Measurements from ENCODE around the gene KCNMA1. TPM values are rescaled to one million over a fixed set of nuclear protein-coding genes. Genes with fewer than 3 reads are reported as not detected.

The KCNMA1 gene
- total RNA-seq, 1 donor from 2014 or later, result 0.39 TPM

DNA sequence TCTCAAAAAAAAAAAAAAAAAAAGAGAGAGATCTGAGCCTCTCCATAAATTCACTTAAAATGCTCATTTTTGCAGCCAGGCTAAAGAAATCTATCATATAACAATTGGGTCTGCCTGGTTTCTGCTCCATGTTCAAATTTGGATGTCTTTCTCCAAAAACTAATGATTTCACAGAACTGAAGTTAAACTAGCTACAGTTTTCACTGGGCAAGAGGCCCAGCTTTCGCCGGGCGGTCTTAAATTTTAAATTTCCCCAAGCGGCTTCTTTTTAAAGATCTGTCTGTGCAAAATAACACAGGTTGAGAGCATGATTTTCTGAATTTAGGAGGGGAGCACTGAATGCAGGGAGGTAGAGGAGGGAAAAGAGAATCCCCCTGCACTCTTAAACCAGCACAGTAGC lies 603.4 kb downstream of the KCNMA1 start:
- intact Hi-C loops (cut with micrococcal nuclease), result no loop called here

DNA sequence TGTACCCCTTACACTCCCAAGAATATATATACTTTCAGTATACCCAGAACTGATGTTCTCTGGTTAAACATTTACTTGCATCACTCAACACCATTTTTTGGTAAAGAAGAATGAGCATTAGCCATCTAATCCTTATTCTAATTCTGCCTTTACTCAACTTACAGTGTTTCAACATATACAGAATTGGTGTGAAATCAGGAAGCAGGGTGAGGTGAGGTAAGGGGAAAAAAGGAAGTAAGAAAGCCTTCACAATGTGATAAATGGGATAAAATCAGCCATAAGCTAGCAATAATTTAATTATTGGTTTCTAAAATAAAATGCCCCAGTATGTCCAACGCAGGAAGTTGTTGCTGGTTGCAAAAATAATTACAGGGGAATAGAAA lies 605.4 kb downstream of the KCNMA1 start:
- intact Hi-C loops (cut with micrococcal nuclease), result no loop called here

DNA sequence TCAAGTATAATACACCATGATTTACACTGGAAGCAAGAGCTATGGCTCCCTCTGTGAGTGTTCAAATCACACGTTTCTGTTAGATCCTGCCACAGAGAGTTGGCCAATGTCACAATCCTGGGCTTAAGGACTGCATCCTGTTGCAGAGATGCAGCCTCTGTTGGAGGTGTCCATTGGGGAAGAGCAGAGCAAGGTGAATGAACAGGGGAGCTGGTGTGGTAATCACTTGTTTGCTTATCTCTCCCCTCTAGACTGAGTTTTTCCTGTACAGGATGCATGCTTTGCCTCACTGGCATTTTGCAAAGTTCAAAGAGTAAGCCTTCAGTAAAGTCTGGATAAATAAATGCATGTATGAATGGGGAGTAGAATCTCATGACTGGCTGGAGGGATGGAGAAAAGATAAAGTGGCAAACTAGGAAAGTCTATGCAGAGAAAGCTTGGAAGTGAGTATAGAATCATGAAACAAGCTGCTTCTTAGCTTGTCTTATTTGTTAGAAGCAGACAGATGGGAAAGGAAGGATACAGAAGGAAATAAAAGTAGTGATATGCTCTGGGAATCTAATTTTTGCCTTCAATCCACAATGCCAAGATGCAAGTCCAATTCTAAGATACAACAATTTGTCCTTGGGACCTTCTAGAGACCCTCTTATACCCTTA lies 605.9 kb downstream of the KCNMA1 start:
- intact Hi-C loops (cut with micrococcal nuclease), result no loop called here

DNA sequence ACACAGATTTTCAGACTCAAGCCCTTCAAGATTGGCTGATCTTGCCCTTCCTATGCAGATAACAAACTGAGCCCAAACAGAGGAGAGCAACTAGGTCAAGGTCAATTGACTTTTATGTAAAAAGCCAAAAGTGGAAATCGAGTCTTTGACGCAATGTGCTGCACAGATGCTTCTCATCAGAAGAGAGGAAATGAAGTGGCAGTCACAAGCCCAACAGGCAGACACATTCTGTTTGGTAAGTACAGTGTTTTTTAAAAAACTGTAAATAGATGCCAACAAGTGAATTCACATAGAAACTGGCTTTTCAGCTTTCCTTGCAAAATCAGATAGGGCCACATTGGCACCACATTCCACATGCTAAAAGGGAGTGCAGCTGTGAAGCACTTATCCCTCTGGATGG lies 606.6 kb downstream of the KCNMA1 start:
- intact Hi-C loops (cut with micrococcal nuclease), result no loop called here

DNA sequence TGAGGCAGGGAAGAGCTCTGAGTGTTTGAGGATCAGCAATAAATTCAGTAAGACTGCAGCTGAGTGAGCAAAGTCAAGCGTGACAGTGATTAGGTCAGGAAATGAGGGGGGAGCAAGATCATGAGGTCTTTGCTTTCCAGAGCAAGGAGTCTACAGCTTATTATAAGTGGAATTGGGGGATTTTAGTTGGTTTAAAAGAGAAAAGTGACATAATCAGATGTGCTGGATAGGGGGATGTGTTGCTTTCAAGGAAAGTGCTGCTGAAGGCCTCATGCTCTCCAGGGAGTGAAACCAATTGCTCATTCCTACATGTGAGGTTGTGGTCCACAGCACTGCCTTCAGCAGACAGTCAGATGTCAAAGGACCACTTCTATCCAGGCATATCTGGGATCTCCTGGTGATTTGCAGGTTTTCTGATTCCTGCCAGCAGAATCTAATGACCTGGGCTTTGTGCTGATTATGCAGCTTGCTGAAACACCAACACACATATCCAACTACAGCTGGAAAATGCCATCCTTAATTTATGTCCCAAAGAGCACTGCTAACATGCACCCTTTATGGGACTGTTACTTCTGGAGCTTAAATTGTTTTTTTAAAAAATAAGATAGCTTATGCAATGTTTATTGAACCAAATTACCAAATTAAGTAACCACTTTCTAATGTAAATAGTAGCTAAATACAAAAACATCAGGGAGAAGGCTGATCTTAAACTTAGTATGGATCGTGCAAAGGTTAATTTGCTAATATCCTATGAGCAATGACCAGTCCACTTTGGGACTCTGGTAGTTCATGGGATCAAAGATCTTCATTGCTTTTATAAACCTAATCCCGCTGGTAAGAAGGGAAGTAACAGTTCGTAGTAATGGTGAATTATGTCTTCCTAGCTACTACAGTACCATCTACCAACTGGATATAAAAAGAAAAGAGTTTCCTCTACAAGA lies 607.6 kb downstream of the KCNMA1 start:
- intact Hi-C loops (cut with micrococcal nuclease), result no loop called here

DNA sequence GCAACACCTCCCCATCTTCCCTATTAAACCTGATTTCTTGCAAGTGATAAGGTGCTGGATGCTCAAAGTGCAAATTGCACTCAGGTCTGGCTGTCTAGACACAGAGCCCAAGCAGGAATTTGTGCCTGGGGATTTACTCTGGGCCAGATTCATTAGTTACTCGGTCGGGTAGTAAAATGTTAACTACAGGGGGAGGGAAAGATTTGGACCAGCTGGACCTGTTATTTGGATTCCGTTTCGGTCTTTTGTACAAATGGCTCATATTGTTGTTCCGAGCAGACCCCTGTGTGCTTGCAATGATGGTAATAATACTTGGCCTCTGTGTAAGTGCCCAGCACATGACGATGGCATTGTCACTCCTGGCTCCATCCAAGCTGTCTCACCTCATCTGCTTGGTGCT lies 609.6 kb downstream of the KCNMA1 start:
- intact Hi-C loops (cut with micrococcal nuclease), result no loop called here

DNA sequence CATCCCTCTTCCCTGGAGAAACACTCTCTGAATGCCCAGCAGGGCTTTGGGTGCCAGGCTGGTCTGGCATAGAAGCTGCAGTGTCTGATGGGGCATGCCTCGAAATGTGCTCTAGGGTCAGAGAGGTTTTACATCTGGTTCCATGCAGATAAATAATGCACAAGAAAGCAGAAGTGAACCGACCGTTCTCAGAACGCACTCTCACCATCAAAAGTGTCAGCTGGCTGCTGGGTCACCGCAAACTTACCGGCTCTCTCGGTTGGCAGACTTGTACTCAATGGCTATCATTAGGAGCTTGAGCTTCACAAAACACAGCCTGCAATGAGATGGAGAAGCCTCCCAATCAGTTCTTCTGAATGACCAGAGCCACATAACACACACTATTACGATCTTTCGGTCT lies 610.0 kb downstream of the KCNMA1 start:
- intact Hi-C loops (cut with micrococcal nuclease), result no loop called here

DNA sequence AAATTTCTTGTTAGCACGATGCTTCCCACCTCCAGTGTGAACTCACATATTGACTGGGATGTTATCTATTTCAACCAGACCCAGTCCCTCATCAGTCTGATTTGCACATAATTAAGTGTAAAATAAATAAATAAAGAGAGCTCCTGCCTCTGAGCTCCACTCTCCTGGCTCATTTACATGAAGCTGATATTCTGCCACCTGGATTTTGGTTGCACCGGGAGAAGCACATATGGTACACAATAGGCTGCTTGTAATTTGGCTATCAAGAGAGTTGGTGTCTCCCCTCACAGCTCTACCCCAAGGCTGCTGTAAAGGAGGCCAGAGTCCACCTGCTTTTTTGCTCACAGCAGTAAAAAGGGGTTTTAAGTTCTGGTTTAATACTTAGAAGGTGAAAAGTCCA lies 610.5 kb downstream of the KCNMA1 start:
- intact Hi-C loops (cut with micrococcal nuclease), result no loop called here

DNA sequence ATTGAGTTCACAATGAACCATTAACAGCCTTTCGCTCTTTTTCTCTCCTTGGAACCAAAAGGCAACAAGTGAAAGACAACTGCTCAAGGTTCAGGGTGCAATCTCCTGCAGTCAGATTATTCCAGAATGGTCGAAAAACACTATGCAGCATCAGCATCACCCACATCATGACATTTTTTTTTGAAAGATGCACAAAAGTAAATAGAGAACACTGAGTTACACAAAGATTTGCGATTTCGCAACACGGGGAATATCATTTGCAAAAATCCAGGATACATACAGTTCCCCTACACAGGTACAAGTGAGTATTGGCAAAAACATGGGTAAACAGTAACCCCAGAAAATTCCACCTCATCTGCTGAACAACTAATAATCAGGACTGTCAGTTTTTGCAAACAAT lies 611.5 kb downstream of the KCNMA1 start:
- intact Hi-C loops (cut with micrococcal nuclease), result no loop called here

DNA sequence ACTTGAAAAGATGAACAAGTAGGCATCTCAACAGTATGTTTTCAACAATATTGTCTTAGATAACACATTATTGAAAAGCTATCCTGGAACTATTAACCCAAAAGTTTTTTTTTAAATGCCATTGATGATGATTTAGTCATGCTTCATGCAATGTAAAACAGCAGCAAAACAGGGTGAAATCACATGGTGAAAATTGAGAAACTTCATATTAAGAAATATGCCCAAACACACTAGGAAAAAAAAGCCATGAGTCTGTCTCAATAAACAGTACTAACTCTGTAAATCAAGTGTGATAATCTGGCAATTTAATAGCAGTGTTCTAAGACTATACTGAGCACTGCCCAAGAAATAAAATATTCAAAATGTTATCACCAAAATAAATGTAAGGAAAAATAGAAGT lies 613.1 kb downstream of the KCNMA1 start:
- intact Hi-C loops (cut with micrococcal nuclease), result no loop called here

DNA sequence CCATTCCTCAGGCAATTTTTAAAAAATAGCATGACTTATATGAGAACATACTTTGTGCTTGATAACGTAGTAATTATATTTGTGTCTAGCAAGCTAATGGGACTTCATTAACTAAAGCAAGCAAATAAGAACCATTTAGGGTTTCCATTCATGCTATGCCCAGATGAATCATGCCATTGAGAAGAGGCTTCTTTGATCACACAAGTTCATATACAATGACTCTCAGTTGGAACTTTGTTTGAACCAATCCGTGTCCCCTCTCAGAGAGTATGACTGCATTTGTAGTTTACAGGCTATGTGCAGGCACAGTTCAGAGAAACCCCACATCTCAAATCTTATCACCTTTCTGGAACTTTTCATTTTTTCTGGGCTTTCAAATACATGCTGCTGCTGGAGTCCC lies 614.2 kb downstream of the KCNMA1 start:
- intact Hi-C loops (cut with micrococcal nuclease), result no loop called here

DNA sequence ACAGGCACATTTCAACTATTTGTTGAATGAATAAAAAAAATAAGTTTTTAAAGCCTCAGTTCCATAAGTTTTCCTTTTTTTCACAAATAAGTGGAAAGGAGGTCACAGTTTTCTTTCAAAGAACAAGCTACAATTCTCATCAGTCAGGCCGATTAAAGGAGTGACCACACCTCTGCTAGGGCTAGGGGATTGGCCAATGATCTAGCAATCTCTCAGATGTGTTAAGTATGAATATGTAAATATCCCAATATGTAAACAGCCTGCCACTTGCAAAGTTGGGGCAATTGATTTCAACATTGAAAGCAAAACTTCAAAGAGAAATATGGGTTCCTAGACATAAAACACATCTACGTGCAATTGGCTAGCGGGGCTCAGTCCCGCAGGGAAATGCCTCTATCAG lies 614.9 kb downstream of the KCNMA1 start:
- intact Hi-C loops (cut with micrococcal nuclease), result no loop called here

DNA sequence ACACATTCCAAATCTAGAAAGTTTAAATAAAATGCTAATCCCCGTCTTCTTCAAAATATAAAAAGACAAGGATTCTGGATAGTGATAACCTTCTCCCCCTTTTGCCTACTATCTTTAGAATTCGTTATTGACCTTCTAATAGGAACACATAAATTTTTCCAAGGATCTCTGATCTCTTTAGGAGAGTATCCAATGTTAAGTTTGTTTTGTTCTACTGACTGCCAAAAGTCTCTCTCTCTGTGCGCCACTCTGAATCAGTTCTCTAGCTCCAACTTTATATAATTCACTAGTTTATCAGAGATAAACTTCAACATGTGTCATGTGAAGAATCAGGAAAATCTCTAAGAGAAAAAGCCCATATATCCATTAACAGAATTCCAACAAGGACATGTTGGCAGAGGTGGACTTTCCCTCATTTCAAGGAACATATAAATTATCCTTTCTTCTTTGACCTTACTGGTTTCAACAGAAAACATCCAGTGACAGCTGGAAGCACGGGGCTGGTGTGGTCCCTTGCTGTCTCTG lies 615.6 kb downstream of the KCNMA1 start:
- intact Hi-C loops (cut with micrococcal nuclease), result no loop called here

DNA sequence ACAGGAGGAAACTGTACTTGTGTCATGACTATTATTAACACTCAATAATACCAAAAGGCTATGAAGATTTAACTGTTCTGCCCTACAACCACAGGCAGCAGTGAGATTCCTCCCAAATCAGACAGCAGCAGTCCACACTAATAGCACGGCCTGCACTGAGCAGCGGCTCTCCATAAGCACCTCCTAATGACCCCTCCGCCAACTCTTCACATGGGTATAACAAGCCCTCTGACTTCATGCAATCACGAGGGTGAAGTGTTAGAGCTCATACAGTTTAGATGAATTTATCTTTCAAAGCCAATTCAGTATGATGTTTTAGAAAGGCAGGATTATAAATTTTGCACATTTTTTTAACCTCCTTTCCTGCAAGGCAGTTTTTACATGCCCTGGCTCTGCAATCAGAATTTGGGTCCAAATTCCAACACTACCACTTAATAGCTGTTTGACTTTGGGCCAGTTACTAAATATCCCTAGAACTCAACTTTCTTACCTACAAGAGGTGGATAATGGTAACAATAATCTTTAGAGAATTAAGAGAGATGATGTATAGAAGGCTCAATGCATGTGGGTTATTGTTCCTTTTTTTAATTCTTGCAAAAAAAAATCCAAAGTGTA lies 617.1 kb downstream of the KCNMA1 start:
- intact Hi-C loops (cut with micrococcal nuclease), result no loop called here

DNA sequence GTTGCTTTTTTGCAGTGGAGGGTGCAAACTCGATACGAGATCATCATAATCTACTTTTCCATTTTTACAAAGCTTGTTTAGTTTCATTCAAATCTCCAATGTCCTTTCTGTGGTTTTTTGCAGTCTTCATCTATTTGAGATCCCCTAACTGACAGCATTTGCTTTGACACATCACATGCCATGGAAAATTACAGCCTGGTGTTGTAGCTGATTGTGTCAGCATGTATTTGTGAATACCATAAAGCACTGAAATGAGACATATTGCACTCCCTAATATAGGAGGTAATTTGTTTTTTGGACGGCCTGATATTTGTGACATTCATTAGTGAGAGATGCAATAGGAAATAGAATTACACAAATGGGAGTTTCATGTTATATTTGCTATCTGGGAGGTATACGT lies 620.8 kb downstream of the KCNMA1 start:
- intact Hi-C loops (cut with micrococcal nuclease), result no loop called here

DNA sequence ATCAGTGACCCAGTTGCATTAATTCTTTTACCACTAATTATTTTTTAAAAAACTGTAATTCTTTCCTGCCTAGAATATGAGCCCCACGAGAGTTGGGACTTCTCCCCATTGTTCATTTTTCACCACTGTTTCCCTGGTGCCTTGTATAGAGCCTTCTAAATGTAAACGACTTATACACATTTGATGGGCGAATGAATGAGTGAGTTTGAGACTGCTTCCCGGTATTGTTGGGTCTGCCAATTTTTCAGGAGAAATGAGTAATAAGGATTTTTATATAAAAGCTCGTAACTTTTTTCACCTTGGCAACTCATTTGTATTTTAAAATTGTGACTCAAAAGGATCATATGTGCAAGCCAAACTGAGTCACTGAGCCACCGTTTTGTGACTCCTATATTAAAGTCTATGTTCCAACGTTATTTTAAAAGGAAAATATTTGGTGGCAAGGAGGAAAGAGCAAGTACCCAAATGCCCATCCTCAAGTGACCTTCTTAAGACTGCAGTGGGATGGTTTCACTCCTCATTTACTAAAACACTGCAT lies 621.3 kb downstream of the KCNMA1 start:
- intact Hi-C loops (cut with micrococcal nuclease), result no loop called here

DNA sequence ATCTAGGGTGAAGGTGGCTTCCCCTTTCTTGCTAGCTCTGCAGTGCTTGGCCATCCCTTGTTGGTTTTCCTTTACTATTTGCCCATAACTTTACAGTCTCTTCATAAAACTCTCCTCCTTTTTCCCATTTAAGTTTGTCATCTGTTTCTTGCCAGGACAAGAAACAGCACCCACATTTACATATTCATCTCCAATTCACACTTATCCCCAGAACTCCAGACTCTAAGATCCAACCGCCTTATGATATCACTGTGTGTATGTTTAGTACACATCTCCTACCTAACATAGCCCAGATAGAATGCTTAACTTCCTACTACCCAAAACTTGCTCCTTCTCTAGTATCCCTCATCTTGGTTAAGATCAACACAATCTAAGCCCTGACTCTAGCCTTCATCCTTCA lies 622.2 kb downstream of the KCNMA1 start:
- intact Hi-C loops (cut with micrococcal nuclease), result no loop called here

DNA sequence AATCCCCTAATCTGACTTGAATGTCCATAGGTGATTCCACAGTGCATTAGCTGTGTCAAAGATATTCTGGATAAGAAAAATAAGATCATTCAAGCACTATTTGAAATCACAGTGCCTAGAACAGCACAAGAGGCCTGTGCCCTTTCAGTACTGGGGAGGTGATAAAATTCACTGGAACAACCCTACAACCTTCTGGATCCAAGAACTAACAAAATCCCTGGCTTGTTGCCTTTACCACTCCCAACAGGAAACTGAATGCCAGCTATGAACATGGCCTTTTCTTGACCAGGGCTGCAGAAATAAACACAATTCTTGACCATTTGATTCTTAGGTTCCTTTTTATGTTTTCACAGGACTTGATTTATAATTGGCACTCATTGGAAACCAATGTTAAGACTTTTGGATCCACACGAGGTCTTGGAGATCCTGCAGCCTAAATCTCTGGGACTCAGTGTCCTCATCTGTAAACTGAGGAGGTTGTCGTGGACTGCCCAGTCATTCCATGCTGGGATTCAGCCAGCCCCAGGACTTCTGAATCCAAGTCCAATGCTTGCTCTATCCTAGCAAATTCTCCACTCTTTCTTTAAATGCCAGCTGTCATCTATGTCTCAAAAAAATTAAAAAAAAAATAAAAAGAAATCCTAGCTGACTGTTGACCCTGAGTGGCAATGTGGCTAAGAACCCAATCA lies 624.7 kb downstream of the KCNMA1 start:
- intact Hi-C loops (cut with micrococcal nuclease), result no loop called here

DNA sequence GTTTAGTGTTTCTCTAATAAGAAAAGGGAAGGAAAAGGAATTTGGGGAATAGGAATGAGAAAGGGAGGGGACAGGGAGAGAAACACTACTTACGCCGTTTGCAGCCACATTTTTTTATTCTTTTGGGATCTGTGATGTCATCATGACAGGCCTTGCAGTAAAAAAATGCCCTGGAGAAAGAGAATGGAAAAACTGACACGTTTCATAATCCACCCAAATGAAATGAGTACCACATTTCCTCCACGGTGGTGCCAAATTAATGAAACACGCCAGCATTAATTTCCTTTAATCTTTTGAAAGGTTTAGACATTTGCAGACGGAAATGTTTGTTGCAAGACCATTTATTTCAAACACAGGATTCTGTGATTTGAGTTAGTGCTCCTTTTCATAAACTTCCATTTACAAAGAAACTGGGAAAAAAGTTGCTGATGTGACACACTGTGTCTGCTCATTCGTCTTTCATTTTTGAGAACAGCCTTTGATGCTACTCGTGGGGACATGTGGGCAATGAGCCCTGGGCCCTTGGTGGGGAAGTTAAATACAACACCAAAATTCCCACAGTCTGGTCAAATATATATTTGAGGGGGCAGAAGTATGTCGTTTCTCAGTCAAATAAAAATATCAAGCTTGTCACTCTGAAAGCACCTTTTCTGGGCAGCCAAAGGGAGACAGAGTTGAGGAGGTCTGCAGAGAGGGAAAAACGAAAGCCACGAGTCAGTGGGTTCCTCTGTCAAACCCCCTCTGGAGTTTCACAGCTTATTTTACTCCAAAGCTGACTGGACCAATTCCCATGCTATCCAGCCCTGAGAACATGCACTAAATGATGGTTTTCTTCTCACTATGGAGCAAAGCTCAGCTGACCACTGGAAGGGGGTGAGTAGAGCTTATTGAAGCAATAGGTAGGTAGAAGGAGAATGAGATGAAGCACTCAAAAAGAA lies 625.5 kb downstream of the KCNMA1 start:
- intact Hi-C loops (cut with micrococcal nuclease), result no loop called here

DNA sequence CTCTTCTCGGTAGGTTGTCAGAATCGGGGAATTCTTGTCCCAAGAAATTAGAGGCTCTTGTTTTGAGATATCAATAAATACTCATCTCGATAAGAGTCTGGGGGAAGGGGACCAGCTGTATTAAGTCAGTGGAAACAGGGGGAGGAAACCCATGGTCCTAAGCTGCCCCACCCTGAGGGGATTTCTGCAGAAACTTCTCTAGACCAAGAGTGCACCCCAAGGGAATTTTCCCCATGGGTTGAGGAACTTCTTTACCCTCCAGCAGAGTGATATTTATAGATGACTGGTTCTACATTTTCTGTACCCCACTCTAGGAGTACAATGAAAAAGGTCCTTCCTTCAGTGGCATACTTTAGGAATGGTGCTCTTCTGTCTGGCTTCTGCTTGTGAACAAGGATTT lies 627.2 kb downstream of the KCNMA1 start:
- intact Hi-C loops (cut with micrococcal nuclease), result no loop called here
